ENCODE data around the gene ACSBG1. TPM values are rescaled to one million over a fixed set of nuclear protein-coding genes. Genes with fewer than 3 reads are reported as not detected.

The ACSBG1 gene
- total RNA-seq, 2 donors from 2014 or later: 0.58 to 0.59 TPM

DNA sequence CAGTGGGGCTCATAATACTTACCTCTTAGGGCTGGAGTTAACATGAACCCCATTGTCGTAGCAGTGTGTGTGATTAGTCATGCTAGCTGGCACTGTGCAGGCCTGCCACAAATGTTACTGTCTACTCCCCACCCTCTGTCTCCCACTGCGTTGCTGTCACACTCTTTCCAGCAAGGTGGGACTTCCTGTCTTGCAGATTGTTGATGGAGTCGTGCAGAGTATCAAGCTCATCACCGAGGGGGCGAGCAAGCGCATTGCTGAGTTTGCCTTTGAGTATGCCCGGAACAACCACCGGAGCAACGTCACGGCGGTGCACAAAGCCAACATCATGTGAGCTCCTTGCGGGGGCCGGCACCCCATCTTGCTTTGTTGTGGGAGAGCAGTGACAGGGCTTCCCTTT is 72.3 kb downstream of the ACSBG1 start:
- intact Hi-C loops (cut with DNase I): no loop called here
- no peak overlapping the region for H3K27ac ChIP-seq
- DNase-seq: no peak
- H3K4me1 ChIP-seq: no peaks in the 10 kb centered on the region
- no peaks in the 10 kb centered on the region for H3K9me3 ChIP-seq
- no peak overlapping the region for H3K9ac ChIP-seq (ENCODE audit: low read depth in 2 of 2, low read length in 2 of 2)
- no peaks in the 10 kb centered on the region for H3K27me3 ChIP-seq
- TF ChIP-seq, protein P1, sequence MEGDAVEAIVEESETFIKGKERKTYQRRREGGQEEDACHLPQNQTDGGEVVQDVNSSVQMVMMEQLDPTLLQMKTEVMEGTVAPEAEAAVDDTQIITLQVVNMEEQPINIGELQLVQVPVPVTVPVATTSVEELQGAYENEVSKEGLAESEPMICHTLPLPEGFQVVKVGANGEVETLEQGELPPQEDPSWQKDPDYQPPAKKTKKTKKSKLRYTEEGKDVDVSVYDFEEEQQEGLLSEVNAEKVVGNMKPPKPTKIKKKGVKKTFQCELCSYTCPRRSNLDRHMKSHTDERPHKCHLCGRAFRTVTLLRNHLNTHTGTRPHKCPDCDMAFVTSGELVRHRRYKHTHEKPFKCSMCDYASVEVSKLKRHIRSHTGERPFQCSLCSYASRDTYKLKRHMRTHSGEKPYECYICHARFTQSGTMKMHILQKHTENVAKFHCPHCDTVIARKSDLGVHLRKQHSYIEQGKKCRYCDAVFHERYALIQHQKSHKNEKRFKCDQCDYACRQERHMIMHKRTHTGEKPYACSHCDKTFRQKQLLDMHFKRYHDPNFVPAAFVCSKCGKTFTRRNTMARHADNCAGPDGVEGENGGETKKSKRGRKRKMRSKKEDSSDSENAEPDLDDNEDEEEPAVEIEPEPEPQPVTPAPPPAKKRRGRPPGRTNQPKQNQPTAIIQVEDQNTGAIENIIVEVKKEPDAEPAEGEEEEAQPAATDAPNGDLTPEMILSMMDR (IDR thresholded peaks at IDR 0.05): no peak
- H3K4me3 ChIP-seq: no peak overlapping the region
- no peaks in the 10 kb centered on the region for H3K36me3 ChIP-seq

DNA sequence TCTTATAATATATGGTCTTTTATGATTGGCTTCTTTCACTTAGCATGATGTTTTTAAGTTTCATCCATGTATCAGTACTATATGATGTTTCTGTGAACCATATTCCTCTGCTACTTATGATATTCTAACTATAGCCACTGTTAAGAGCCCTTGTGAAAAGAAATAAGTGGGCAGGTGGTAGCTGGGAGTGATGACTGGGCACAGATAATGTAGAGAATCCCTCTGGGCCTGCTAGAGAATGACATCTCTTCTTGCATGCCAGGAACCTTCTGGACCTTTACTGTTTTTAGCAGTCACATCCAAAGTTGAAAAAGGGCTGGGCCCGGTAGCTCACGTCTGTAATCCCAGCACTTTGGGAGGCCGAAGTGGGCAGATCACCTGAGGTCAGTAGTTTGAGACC is 75.0 kb downstream of the ACSBG1 start:
- Histone ChIP-seq H3K9ac (ENCODE audit: low read depth in 2 of 2, low read length in 2 of 2) (no peak overlapping the region), H3K27me3 (no peaks in the 10 kb centered on the region), H3K9me3 (no peaks in the 10 kb centered on the region), H3K36me3 (no peaks in the 10 kb centered on the region), H3K4me1 (no peaks in the 10 kb centered on the region), H3K4me3 (no peak overlapping the region), H3K27ac (no peak overlapping the region)
- TF ChIP-seq, protein P1 (IDR thresholded peaks at IDR 0.05): no peak
- intact Hi-C loops (cut with DNase I): no loop called here
- DNase-seq: no peak

DNA sequence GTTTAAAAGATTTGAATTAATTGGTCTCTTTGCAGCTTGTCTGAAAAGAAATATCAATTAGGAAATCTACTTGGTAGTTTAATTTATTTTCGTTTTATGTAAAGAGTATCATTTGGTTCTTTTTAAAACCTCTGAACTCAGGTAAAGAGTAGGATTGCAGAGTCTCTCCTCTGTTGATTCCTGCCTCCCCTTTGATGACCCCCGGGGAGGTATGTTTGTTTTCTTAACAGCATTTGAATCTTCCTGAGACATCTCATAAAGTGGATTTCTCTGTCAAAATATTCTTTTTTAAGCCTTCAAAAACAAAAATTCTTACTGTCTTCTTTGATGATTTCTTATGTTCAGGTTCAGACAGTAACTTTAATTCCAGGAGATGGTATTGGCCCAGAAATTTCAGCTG is 77.2 kb downstream of the ACSBG1 start:
- Histone ChIP-seq H3K9ac (ENCODE audit: low read depth in 2 of 2, low read length in 2 of 2) (no peak overlapping the region), H3K4me1 (no peaks in the 10 kb centered on the region), H3K9me3 (no peaks in the 10 kb centered on the region), H3K27ac (no peak overlapping the region), H3K27me3 (no peaks in the 10 kb centered on the region), H3K4me3 (no peak overlapping the region), H3K36me3 (no peaks in the 10 kb centered on the region)
- intact Hi-C loops (cut with DNase I): no loop called here
- TF ChIP-seq, protein P1 (IDR thresholded peaks at IDR 0.05): no peak
- DNase-seq: no peak

DNA sequence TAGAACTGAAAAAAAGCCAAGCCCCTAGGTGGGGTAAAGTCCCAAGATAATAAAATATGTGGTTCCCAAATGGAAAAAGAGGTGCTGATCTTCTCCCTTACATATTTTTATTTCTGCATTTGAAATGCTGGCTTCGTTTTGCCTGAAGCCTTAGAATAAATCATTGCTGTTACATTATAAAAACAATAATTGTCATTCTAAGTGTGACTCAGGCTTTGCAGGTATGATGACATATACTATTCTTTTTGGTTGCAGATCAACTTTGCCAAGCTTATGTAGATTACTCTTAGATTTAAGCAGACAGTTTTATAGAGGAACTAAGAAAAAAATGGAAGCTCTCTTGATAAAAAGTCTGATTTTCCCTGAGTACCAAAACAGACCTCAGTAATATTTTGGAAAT is 77.7 kb downstream of the ACSBG1 start:
- intact Hi-C loops (cut with DNase I): no loop called here
- DNase-seq: no peak
- no peaks in the 10 kb centered on the region for H3K27me3 ChIP-seq
- H3K9me3 ChIP-seq: no peaks in the 10 kb centered on the region
- H3K36me3 ChIP-seq: no peaks in the 10 kb centered on the region
- no peak overlapping the region for H3K27ac ChIP-seq
- H3K4me3 ChIP-seq: no peak overlapping the region
- H3K9ac ChIP-seq (ENCODE audit: low read depth in 2 of 2, low read length in 2 of 2): no peak overlapping the region
- TF ChIP-seq, protein P1 (IDR thresholded peaks at IDR 0.05): no peak
- H3K4me1 ChIP-seq: no peaks in the 10 kb centered on the region

DNA sequence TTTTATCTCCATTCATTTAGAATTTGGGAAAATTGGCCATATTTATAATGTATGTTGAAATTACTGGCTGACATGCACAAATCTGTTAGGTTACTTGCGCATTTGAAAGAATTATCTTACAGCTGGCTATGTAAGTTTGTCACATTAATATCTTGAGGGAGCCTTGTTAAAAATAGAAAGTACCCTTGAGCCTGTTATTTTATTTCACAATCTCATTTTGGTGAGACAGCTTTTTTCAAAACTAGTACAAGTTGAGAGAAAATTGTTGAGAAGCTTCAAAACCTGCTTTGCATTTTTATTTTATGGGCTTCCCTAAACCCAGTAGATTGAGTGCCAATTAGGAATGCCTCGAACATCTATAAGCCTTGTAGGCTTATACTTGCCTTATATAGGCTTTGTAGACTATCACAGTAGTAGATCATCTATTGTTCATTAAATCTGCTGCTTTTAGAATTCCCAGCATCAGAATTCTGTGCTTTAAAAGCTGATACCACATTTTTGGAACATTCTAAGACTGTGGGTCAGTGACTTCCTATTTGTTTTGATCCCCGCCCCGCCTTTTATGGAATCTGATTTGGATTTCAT is 78.9 kb downstream of the ACSBG1 start:
- DNase-seq: no peak
- H3K9ac ChIP-seq (ENCODE audit: low read depth in 2 of 2, low read length in 2 of 2): no peak overlapping the region
- intact Hi-C loops (cut with DNase I): no loop called here
- TF ChIP-seq, protein P1 (IDR thresholded peaks at IDR 0.05): no peak
- H3K27me3 ChIP-seq: no peaks in the 10 kb centered on the region
- H3K4me3 ChIP-seq: no peak overlapping the region
- H3K9me3 ChIP-seq: no peaks in the 10 kb centered on the region
- H3K27ac ChIP-seq: peak overlapping the region; percentile 12
- H3K4me1 ChIP-seq: no peaks in the 10 kb centered on the region
- H3K36me3 ChIP-seq: no peaks in the 10 kb centered on the region

Measured in colonic mucosa (tissue), 4 donors.